Pericardium fibroblast (primary cell): ENCODE data around the gene PHKA2. TPM values are rescaled to one million over a fixed set of nuclear protein-coding genes. Genes with fewer than 3 reads are reported as not detected.

ENCODE experiments used
- total RNA-seq: library from RNA; depleted of rRNA; stranded (reverse); fragments of >200 nt; gene quantifications from 2 replicates; pipeline ENCODE4 v1.2.3, GENCODE V29; 2015

The PHKA2 gene
- total RNA-seq: 11.3 and 11.8 TPM in 2 replicates

GRCh38 chrX:18983666-18984380 is at the start of gene PHKA2:
TSS of gene PHKA2 (minus strand) at chrX:18984114. CDS start at chrX:18983932, 182 bp downstream.

Other genes with a start within 250 kb of the PHKA2 start
- gene ADGRG2, start 138.4 kb upstream of the PHKA2 start, total RNA-seq: 0.82 and 1.0 TPM in 2 replicates